Caco-2 (cell line): Measurements from ENCODE around the gene FHL1. TPM values are rescaled to one million over a fixed set of nuclear protein-coding genes. Genes with fewer than 3 reads are reported as not detected.

Source experiments
- BruUV-seq: library from RNA; stranded (reverse); fragments of 400-500 nt; replicated peaks from 2 replicates; lab custom pipeline; 2021; lab: Mats Ljungman, UMichigan
- CTCF ChIA-PET: fragments of 300-600 bp; sonication (Branson Sonifier 250); formaldehyde crosslinking; loops from one replicate; lab custom pipeline; 2022; ENCODE audit warnings: antibody characterized with exemption; lab: Charles Lee
- POLR2A ChIA-PET: fragments of 300-600 bp; sonication (Branson Sonifier 250); formaldehyde crosslinking; loops from one replicate; lab custom pipeline; 2022; ENCODE audit warnings: antibody characterized with exemption; lab: Charles Lee
- DNase-seq, 2 experiments: peaks; one replicate each; pipeline versions ENCODE4 v3.0.0 to v3.0.0-alpha.2; 2020 to 2022
- H3K27me3 ChIP-seq: replicated peaks from 2 replicates; pipeline ENCODE4 v1.6.0; 2011; ENCODE audit warnings: low read length; ENCODE audit not compliant: control insufficient read depth, insufficient read depth
- H3K36me3 ChIP-seq: 2 replicates; pipeline ENCODE4 v1.5.1; 2011; ENCODE audit warnings: low read length; ENCODE audit not compliant: control insufficient read depth, insufficient read depth
- H3K4me1 ChIP-seq: fragments of 250-450 bp; sonication (Bioruptor Pico); 2 replicates; pipeline ENCODE4 v1.5.1; 2020; ENCODE audit warnings: mild to moderate bottlenecking
- H3K4me3 ChIP-seq: 2 replicates; pipeline ENCODE4 v1.5.1; 2011; ENCODE audit warnings: low read depth, mild to moderate bottlenecking, control low read depth, low read length
- H3K9me3 ChIP-seq: fragments of 250-450 bp; sonication (Bioruptor Pico); 2 replicates; pipeline ENCODE4 v1.5.1; 2020; ENCODE audit warnings: mild to moderate bottlenecking, moderate library complexity
- H3K27ac Mint-ChIP-seq: one replicate; pipeline ENCODE4 v1.8.0; 2022; ENCODE audit warnings: mixed read lengths; ENCODE audit not compliant: unreplicated experiment
- H3K27me3 Mint-ChIP-seq: one replicate; pipeline ENCODE4 v1.8.0; 2022; ENCODE audit warnings: mixed read lengths; ENCODE audit not compliant: insufficient read depth, unreplicated experiment
- H3K36me3 Mint-ChIP-seq: one replicate; pipeline ENCODE4 v1.8.0; 2022; ENCODE audit warnings: mild to moderate bottlenecking, mixed read lengths; ENCODE audit not compliant: insufficient read depth, unreplicated experiment
- H3K4me1 Mint-ChIP-seq: one replicate; pipeline ENCODE4 v1.8.0; 2022; ENCODE audit warnings: low read depth, mixed read lengths; ENCODE audit not compliant: unreplicated experiment
- H3K4me3 Mint-ChIP-seq: one replicate; pipeline ENCODE4 v1.8.0; 2022; ENCODE audit warnings: mild to moderate bottlenecking, moderate library complexity, mixed read lengths; ENCODE audit not compliant: unreplicated experiment
- H3K9me3 Mint-ChIP-seq: one replicate; pipeline ENCODE4 v1.8.0; 2022; ENCODE audit warnings: mixed read lengths; ENCODE audit not compliant: unreplicated experiment
- intact Hi-C: fragments of 100-400 bp; cut with micrococcal nuclease; formaldehyde crosslinking; loops from one replicate; pipeline ENCODE4 v1.10.0; 2022; ENCODE audit not compliant: unreplicated experiment
- total RNA-seq: library from RNA; stranded (reverse); gene quantifications from 2 replicates; pipeline ENCODE4 v1.2.3, GENCODE V29; 2022
- TF ChIP-seq, protein P1 (sequence below), 2 experiments: fragments of 200-600 bp in 1 of 2; IDR thresholded peaks; 1 replicate in 1 of 2; 2 replicates in 1 of 2; pipeline versions ENCODE4 v1.5.1 to v1.8.0; 2011 to 2022; ENCODE audit warnings: antibody characterized with exemption in 1 of 2, control low read depth in 1 of 2, inconsistent platforms in 1 of 2, low read depth in 1 of 2, low read length in 1 of 2, mild to moderate bottlenecking in 1 of 2, moderate library complexity in 1 of 2; ENCODE audit not compliant: insufficient read depth in 1 of 2, severe bottlenecking in 1 of 2, unreplicated experiment in 1 of 2

The FHL1 gene
- total RNA-seq, 1 experiment from 2014 or later, result 0.16 TPM

DNA sequence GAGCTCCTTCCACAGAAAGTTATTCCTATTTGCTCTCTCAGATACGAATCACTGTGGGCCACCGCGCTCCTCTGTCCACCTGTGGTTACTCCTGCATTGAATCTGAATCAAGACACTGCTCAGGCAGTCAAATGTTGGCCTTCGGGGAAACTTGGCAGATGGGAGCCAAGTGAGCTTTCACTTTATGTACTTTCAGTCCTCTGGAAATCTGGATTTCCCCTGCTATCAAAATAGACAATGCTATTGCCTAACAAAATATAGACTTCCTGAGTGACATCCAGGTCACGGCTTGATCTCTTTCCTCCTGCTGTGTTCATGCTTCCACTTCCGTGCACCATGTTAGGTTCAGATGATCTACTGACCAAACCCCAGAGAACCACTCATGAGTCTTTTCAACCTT, 43.8 kb downstream of the FHL1 start:
- Histone ChIP-seq H3K9me3 (no peaks in the 10 kb centered on the region), H3K4me3 (no peak overlapping the region), H3K4me1 (no peaks in the 10 kb centered on the region), H3K27me3 (no peaks in the 10 kb centered on the region), H3K36me3 (no peaks in the 10 kb centered on the region)
- no peak overlapping the region for H3K4me3 Mint-ChIP-seq
- H3K27me3 Mint-ChIP-seq, result peaks cover 3% of the 10 kb centered on the region
- H3K27ac Mint-ChIP-seq, result no peak overlapping the region
- TF ChIP-seq, protein P1, sequence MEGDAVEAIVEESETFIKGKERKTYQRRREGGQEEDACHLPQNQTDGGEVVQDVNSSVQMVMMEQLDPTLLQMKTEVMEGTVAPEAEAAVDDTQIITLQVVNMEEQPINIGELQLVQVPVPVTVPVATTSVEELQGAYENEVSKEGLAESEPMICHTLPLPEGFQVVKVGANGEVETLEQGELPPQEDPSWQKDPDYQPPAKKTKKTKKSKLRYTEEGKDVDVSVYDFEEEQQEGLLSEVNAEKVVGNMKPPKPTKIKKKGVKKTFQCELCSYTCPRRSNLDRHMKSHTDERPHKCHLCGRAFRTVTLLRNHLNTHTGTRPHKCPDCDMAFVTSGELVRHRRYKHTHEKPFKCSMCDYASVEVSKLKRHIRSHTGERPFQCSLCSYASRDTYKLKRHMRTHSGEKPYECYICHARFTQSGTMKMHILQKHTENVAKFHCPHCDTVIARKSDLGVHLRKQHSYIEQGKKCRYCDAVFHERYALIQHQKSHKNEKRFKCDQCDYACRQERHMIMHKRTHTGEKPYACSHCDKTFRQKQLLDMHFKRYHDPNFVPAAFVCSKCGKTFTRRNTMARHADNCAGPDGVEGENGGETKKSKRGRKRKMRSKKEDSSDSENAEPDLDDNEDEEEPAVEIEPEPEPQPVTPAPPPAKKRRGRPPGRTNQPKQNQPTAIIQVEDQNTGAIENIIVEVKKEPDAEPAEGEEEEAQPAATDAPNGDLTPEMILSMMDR (IDR thresholded peaks at IDR 0.05; ENCODE audit: insufficient read depth in 1 of 2, low read depth in 1 of 2, low read length in 1 of 2, severe bottlenecking in 1 of 2, unreplicated experiment in 1 of 2), result no peak
- ChIA-PET POLR2A (no interaction called here), CTCF (interaction anchor here (0.6 kb wide), 1 partner anchor 30 kb away, joined by 6 read pairs; no protein-coding TSS in a partner anchor)
- H3K9me3 Mint-ChIP-seq, result no peaks in the 10 kb centered on the region
- intact Hi-C loops, result no loop called here
- no peak for DNase-seq
- no peaks in the 10 kb centered on the region for H3K4me1 Mint-ChIP-seq
- BruUV-seq, result no TSS peak
- no peaks in the 10 kb centered on the region for H3K36me3 Mint-ChIP-seq

DNA sequence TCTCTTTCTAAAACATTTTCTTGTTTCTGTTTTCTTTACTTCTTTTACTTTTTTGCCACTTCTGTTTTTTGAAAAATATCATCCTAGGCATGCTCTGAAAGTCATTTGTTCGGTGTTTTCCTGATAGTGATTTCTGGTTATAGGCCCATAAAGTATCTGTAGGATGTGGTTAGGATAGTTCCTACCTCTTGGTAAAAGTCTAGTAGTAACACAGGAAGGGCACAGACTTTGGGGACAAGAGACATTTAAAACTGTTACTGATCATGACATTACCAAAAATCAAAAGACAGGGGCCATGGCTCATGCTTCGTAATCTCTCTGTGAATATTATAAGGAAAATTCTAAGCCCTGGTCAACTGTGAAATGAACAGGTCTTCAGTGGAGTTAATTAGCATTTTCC, 44.8 kb downstream of the FHL1 start:
- H3K9me3 Mint-ChIP-seq, result no peaks in the 10 kb centered on the region
- no peak for DNase-seq
- intact Hi-C loops, result no loop called here
- no peaks in the 10 kb centered on the region for H3K4me1 ChIP-seq
- no peaks in the 10 kb centered on the region for H3K27me3 ChIP-seq
- H3K9me3 ChIP-seq, result no peaks in the 10 kb centered on the region
- no peaks in the 10 kb centered on the region for H3K4me1 Mint-ChIP-seq
- no peaks in the 10 kb centered on the region for H3K36me3 ChIP-seq
- CTCF ChIA-PET, result no interaction called here
- no peak overlapping the region for H3K4me3 ChIP-seq
- TF ChIP-seq, protein P1 (IDR thresholded peaks at IDR 0.05; ENCODE audit: insufficient read depth in 1 of 2, low read depth in 1 of 2, low read length in 1 of 2, severe bottlenecking in 1 of 2, unreplicated experiment in 1 of 2), result no peak
- no peak overlapping the region for H3K27ac Mint-ChIP-seq
- H3K4me3 Mint-ChIP-seq, result no peak overlapping the region
- H3K36me3 Mint-ChIP-seq, result no peaks in the 10 kb centered on the region
- POLR2A ChIA-PET, result interaction anchor here (0.6 kb wide), 1 partner anchor 28 kb away, joined by 3 read pairs; no protein-coding TSS in a partner anchor
- peaks cover 3% of the 10 kb centered on the region for H3K27me3 Mint-ChIP-seq
- no TSS peak for BruUV-seq

DNA sequence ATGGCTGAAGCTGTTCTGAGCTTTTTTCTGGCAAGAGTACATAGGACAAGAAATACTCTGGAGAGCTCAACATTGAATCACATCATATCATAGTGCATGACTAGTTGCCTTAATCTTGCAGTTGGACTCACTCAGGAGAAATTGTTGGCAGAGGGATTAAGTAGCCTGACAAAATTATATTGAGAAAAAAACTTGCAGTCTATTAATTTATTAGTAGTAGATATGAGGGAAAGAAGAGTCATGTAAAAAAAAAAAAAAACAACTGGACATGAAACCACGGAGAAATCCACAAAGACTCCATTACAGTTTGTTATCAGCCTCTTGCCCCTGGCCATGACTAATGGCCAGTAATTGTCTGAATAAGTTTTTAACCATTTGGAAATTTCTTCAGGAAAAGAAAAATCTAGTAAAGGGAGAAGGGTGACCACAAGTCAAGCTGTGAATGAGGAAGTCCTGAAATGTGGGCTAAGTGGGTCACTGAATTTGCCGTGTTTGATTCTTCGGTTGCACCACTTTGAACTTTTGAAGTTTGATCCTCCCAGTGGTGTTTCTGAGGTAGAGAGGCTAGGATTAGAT, 45.6 kb downstream of the FHL1 start:
- H3K27me3 ChIP-seq, result no peaks in the 10 kb centered on the region
- Mint-ChIP-seq H3K4me3 (no peak overlapping the region), H3K27ac (no peak overlapping the region), H3K36me3 (no peaks in the 10 kb centered on the region), H3K4me1 (no peaks in the 10 kb centered on the region), H3K9me3 (no peaks in the 10 kb centered on the region), H3K27me3 (peaks cover 3% of the 10 kb centered on the region)
- no peaks in the 10 kb centered on the region for H3K36me3 ChIP-seq
- intact Hi-C loops, result no loop called here
- ChIA-PET POLR2A (no interaction called here), CTCF (no interaction called here)
- no peak overlapping the region for H3K4me3 ChIP-seq
- DNase-seq, result no peak
- no peaks in the 10 kb centered on the region for H3K9me3 ChIP-seq
- no TSS peak for BruUV-seq
- H3K4me1 ChIP-seq, result no peaks in the 10 kb centered on the region
- TF ChIP-seq, protein P1 (IDR thresholded peaks at IDR 0.05; ENCODE audit: insufficient read depth in 1 of 2, low read depth in 1 of 2, low read length in 1 of 2, severe bottlenecking in 1 of 2, unreplicated experiment in 1 of 2), result no peak
